ENCODE results near the gene TCF21. TPM values are rescaled to one million over a fixed set of nuclear protein-coding genes. Genes with fewer than 3 reads are reported as not detected.

TCF21 gene
- total RNA-seq, result 36.7 and 42.6 TPM in 2 replicates

DNA sequence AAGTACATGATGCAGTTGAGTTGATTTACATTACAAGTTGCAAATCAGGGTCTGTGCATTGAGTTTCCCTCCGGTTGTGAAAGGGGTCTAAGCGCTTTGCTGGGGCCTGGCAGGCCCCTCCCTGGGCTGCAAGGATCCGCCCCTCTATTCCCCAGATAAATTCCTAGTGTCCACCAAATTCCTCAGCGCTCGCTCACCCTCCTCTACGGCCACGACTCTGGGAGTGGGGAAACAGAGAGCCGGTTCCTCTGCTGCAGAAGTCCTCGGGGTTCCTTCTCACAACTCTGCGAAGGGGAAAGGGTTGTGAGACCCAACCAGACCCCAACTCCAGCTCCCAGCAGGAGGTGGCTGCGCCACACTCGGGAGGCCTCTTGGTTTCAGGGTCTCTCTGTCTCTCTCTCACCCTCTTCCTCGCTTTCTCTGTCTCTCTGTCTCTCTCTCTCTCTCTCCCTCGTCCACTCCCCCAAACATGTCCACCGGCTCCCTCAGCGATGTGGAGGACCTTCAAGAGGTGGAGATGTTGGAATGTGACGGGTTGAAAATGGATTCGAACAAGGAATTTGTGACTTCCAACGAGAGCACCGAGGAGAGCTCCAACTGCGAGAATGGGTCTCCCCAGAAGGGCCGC, at the start of gene TCF21:
Gene TCF21, plus strand, starts transcription at position 185 of the 628 bp plus-strand sequence. Its CDS starts 285 bp downstream, at position 470.

Other genes starting within 250 kb of the TCF21 start
- gene TBPL1, start 64.1 kb downstream of the TCF21 start, total RNA-seq, result 13.4 and 23.7 TPM in 2 replicates
- gene SLC2A12, start 163.5 kb downstream of the TCF21 start, total RNA-seq, result 11.2 and 13.1 TPM in 2 replicates

All from bronchial smooth muscle cell (primary cell).